ENCODE results near the gene TUBGCP3.

TUBGCP3 gene

DNA sequence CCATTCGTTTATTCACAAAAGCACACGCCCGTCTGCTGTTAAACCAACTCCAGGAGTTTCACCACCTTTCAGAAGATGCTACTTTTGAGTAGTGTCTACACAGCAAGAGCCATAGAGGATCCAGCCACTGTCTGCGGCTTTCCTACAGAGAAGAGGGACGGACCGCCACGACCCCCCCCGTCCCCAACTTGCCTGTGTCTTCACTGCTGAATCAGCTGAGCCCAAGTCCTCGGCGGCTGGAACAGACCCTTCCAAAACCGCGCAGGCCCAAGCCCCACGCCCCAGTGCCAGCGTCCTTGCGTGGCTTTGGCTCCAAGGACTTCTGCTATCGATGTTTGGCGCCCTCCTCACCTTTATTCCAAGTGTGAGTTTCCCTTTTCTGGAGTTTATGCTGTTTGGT, 146.7 kb downstream of the TUBGCP3 start:
- Histone ChIP-seq H3K4me3 (replicated peaks; ENCODE audit: low read depth, low read length) (no peak overlapping the region), H3K27me3 (replicated peaks; ENCODE audit: control insufficient read depth, insufficient read depth, low read length) (no peaks in the 10 kb centered on the region), H3K36me3 (ENCODE audit: control insufficient read depth, insufficient read depth, low read length) (no peaks in the 10 kb centered on the region)
- no peak for DNase-seq (ENCODE audit: extremely low read depth, insufficient read length)
- TF ChIP-seq, protein P1, sequence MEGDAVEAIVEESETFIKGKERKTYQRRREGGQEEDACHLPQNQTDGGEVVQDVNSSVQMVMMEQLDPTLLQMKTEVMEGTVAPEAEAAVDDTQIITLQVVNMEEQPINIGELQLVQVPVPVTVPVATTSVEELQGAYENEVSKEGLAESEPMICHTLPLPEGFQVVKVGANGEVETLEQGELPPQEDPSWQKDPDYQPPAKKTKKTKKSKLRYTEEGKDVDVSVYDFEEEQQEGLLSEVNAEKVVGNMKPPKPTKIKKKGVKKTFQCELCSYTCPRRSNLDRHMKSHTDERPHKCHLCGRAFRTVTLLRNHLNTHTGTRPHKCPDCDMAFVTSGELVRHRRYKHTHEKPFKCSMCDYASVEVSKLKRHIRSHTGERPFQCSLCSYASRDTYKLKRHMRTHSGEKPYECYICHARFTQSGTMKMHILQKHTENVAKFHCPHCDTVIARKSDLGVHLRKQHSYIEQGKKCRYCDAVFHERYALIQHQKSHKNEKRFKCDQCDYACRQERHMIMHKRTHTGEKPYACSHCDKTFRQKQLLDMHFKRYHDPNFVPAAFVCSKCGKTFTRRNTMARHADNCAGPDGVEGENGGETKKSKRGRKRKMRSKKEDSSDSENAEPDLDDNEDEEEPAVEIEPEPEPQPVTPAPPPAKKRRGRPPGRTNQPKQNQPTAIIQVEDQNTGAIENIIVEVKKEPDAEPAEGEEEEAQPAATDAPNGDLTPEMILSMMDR (IDR thresholded peaks at IDR 0.05; ENCODE audit: insufficient read depth, low read length, poor library complexity, severe bottlenecking) = no peak

DNA sequence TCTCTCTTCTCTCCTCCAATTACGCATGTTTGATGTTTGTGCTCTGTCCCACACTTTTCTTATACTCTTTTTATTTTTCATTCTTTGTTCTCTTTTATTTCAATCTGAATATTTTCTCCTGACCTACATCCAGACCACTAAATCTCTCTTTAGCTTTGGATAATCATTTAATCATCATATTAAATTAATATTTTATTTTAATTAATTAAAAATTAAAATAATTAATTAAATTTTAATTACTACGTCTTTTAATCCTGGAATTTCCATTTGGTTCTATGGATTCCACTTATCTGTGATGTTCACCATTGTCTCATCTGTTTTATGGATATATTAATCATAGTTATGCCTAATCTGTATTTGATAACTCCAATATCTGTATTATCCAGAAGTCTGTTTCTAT, 149.4 kb downstream of the TUBGCP3 start:
- Histone ChIP-seq H3K36me3 (ENCODE audit: control insufficient read depth, insufficient read depth, low read length) (no peaks in the 10 kb centered on the region), H3K4me3 (replicated peaks; ENCODE audit: low read depth, low read length) (no peak overlapping the region), H3K27me3 (replicated peaks; ENCODE audit: control insufficient read depth, insufficient read depth, low read length) (no peaks in the 10 kb centered on the region)
- TF ChIP-seq, protein P1 (IDR thresholded peaks at IDR 0.05; ENCODE audit: insufficient read depth, low read length, poor library complexity, severe bottlenecking) = no peak
- DNase-seq (ENCODE audit: extremely low read depth, insufficient read length) = no peak

- DNase-seq (ENCODE audit: extremely low read depth, insufficient read length) = no peak
- Histone ChIP-seq H3K36me3 (ENCODE audit: control insufficient read depth, insufficient read depth, low read length) (no peaks in the 10 kb centered on the region), H3K4me3 (replicated peaks; ENCODE audit: low read depth, low read length) (no peak overlapping the region), H3K27me3 (replicated peaks; ENCODE audit: control insufficient read depth, insufficient read depth, low read length) (no peaks in the 10 kb centered on the region)
- TF ChIP-seq, protein P1 (IDR thresholded peaks at IDR 0.05; ENCODE audit: insufficient read depth, low read length, poor library complexity, severe bottlenecking) = no peak
Observed at GRCh38 chr13:112438094-112438493, 149.9 kb downstream of the TUBGCP3 start.

DNA sequence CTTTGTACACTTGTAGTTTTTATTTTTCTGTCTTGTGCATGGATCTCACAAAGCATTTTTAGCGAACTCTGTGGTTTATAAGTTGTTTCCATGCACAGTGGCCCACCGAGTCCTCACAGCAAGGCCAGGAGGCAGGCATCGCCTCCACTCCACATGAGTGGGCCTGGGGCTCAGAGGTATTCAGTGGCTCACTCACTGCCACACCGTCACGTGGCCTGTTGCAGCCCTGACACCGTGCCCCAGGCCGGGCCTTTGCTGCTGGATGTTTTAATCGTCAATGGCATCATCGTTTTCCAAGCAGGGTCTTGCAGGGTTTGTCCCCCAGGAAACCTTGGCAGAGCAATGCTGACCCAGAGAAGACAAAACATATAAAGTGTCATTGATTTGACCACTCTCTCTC, 152.0 kb downstream of the TUBGCP3 start:
- no peaks in the 10 kb centered on the region for H3K27me3 ChIP-seq (replicated peaks; ENCODE audit: control insufficient read depth, insufficient read depth, low read length)
- no peaks in the 10 kb centered on the region for H3K36me3 ChIP-seq (ENCODE audit: control insufficient read depth, insufficient read depth, low read length)
- H3K4me3 ChIP-seq (replicated peaks; ENCODE audit: low read depth, low read length) = no peak overlapping the region
- DNase-seq (ENCODE audit: extremely low read depth, insufficient read length) = no peak
- TF ChIP-seq, protein P1 (IDR thresholded peaks at IDR 0.05; ENCODE audit: insufficient read depth, low read length, poor library complexity, severe bottlenecking) = no peak

All from GM06990 (cell line).